WTC11 (cell line): ENCODE data around the gene LOC101059915.

Experiments used
- ATAC-seq: fragments of 200-7000 bp; cut with Tn5 transposase; 2 replicates; pipeline ENCODE4 v1.10.0; 2021; ENCODE audit warnings: mild to moderate bottlenecking, moderate library complexity
- CTCF ChIA-PET: fragments of 300-600 bp; sonication (Branson Sonifier 250); formaldehyde crosslinking; loops from one replicate; lab custom pipeline; 2021; ENCODE audit warnings: antibody characterized with exemption; lab: Charles Lee
- POLR2A ChIA-PET: fragments of 350-600 bp; sonication (Branson Sonifier 250); formaldehyde crosslinking; loops from one replicate; lab custom pipeline; 2021; ENCODE audit warnings: antibody characterized with exemption; lab: Charles Lee
- DNase-seq: peaks from one replicate; pipeline ENCODE4 v3.0.0; 2021; ENCODE audit warnings: low spot score
- H3K27ac Mint-ChIP-seq: 2 replicates; pipeline ENCODE4 v1.8.0; 2021; ENCODE audit warnings: mixed read lengths
- H3K27me3 Mint-ChIP-seq: 2 replicates; pipeline ENCODE4 v1.8.0; 2021; ENCODE audit warnings: low read depth, mild to moderate bottlenecking, moderate library complexity, mixed read lengths
- H3K36me3 Mint-ChIP-seq: 2 replicates; pipeline ENCODE4 v1.8.0; 2021; ENCODE audit warnings: mixed read lengths
- H3K4me1 Mint-ChIP-seq: 2 replicates; pipeline ENCODE4 v1.8.0; 2022; ENCODE audit warnings: mixed read lengths
- H3K4me3 Mint-ChIP-seq: 2 replicates; pipeline ENCODE4 v1.8.0; 2021; ENCODE audit warnings: mild to moderate bottlenecking, moderate library complexity, mixed read lengths
- H3K9me3 Mint-ChIP-seq: 2 replicates; pipeline ENCODE4 v1.8.0; 2021; ENCODE audit warnings: mixed read lengths
- ATF1 ChIP-seq: sonication (generic); formaldehyde crosslinking; IDR thresholded peaks from 2 replicates; pipeline ENCODE4 v1.8.1; 2023; ENCODE audit warnings: mild to moderate bottlenecking, moderate library complexity, missing genetic modification reagents
- CBFB ChIP-seq: sonication (generic); formaldehyde crosslinking; IDR thresholded peaks from 2 replicates; pipeline ENCODE4 v1.8.1; 2022; ENCODE audit warnings: mild to moderate bottlenecking, low read depth, missing genetic modification reagents
- CDX4 ChIP-seq: fragments of 250-450 bp; sonication (Bioruptor Pico); IDR thresholded peaks from 2 replicates; pipeline ENCODE4 v1.9.0; 2021; ENCODE audit warnings: moderate library complexity, mild to moderate bottlenecking, inconsistent platforms, borderline replicate concordance
- CREM ChIP-seq: sonication (generic); formaldehyde crosslinking; IDR thresholded peaks from 2 replicates; pipeline ENCODE4 v1.8.1; 2022; ENCODE audit warnings: mild to moderate bottlenecking, missing genetic modification reagents, moderate library complexity
- CTCF ChIP-seq: fragments of 200-600 bp; IDR thresholded peaks from 2 replicates; pipeline ENCODE4 v1.8.0; 2022; ENCODE audit warnings: antibody characterized with exemption
- EMX1 ChIP-seq: fragments of 250-450 bp; sonication (Bioruptor Pico); IDR thresholded peaks from 2 replicates; pipeline ENCODE4 v1.8.0; 2021; ENCODE audit warnings: mild to moderate bottlenecking
- NFATC4 ChIP-seq: fragments of 250-450 bp; sonication (Bioruptor Pico); IDR thresholded peaks from 2 replicates; pipeline ENCODE4 v1.9.0; 2021; ENCODE audit warnings: mild to moderate bottlenecking
- OVOL2 ChIP-seq: fragments of 250-450 bp; sonication (Bioruptor Pico); IDR thresholded peaks from 2 replicates; pipeline ENCODE4 v1.9.0; 2021; ENCODE audit warnings: mild to moderate bottlenecking, borderline replicate concordance
- SMAD3 ChIP-seq: sonication (generic); formaldehyde crosslinking; IDR thresholded peaks from 2 replicates; pipeline ENCODE4 v1.8.0; 2022; ENCODE audit warnings: missing genetic modification reagents, mild to moderate bottlenecking, borderline replicate concordance
- SMAD4 ChIP-seq: sonication (generic); formaldehyde crosslinking; IDR thresholded peaks from 2 replicates; pipeline ENCODE4 v1.8.0; 2022; ENCODE audit warnings: mild to moderate bottlenecking, missing genetic modification reagents
- STAT6 ChIP-seq: sonication (generic); formaldehyde crosslinking; conservative IDR thresholded peaks from 2 replicates; pipeline ENCODE4 v1.8.1; 2023; ENCODE audit warnings: mild to moderate bottlenecking, low read depth, missing genetic modification reagents, moderate library complexity
- ZBTB21 ChIP-seq: sonication (generic); formaldehyde crosslinking; IDR thresholded peaks from 2 replicates; pipeline ENCODE4 v1.8.1; 2023; ENCODE audit warnings: mild to moderate bottlenecking, missing genetic modification reagents, borderline replicate concordance
- ZNF396 ChIP-seq: fragments of 250-450 bp; sonication (Bioruptor Pico); IDR thresholded peaks from 2 replicates; pipeline ENCODE4 v1.8.0; 2021; ENCODE audit warnings: mild to moderate bottlenecking, moderate library complexity, borderline replicate concordance
- ZNF423 ChIP-seq: fragments of 250-450 bp; sonication (Bioruptor Pico); IDR thresholded peaks from 2 replicates; pipeline ENCODE4 v2.1.2; 2022; ENCODE audit warnings: mild to moderate bottlenecking, moderate library complexity
- ZSCAN18 ChIP-seq: fragments of 250-450 bp; sonication (Bioruptor Pico); IDR thresholded peaks from 2 replicates; pipeline ENCODE4 v2.1.2; 2022; ENCODE audit warnings: mild to moderate bottlenecking, moderate library complexity
- TF ChIP-seq, protein P1 (sequence below): sonication (generic); formaldehyde crosslinking; IDR thresholded peaks from 2 replicates; pipeline ENCODE4 v1.8.1; 2022; ENCODE audit warnings: low read depth, missing genetic modification reagents, borderline replicate concordance
- TF ChIP-seq, protein P2 (sequence below): sonication (generic); formaldehyde crosslinking; IDR thresholded peaks from 2 replicates; pipeline ENCODE4 v1.8.0; 2023; ENCODE audit warnings: missing genetic modification reagents, mild to moderate bottlenecking, borderline replicate concordance

The LOC101059915 gene

DNA sequence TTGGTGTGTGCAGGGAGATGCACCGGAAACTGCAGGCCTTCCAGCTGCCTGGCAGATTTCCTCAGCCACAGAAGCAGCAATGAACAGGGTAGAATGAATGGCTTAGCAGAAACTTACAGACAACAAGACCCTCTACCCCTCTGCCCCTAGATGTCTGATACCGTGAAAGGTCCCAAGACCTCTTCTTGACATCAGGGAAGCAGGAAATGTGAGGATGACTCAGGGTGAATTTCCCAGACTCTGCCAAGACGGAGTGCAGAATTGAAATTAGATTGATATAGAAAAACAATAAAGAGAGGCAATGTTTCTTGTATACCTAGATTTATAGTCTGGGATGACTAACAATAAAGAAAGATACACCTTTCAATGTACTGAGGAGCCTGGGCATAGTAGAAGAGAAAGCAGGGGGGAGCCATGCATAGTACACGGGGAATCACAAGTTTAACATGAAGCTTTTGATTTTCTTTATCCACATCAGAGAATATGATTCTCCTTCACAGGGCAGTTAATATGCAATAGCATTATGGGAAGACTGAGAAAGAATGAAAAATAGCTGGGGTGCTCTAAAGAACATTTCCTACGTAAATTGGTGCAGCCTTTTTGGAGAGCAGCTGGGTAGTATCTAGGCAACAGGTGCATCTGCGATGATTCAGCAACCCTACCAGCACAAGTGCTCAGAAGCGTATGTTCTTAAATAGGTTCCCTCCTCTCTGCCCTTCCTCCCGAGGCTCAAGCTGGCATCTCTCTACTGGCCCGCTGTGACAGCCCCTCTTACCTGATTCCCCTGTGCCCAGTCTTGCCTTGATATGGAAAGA is 30.7 kb upstream of the LOC101059915 start:
- ATAC-seq (no peak), DNase-seq (no peak)
- ChIA-PET CTCF (no interaction called here), POLR2A (no interaction called here)
- TF ChIP-seq EMX1 (CRISPR knock-in tag) (no peak), ZSCAN18 (CRISPR knock-in tag) (no peak), STAT6 (CRISPR knock-in tag) (no peak), CREM (CRISPR knock-in tag) (no peak), CTCF (no peak), NFATC4 (CRISPR knock-in tag) (no peak), SMAD3 (CRISPR knock-in tag) (no peak), CDX4 (CRISPR knock-in tag) (no peak), ZNF423 (CRISPR knock-in tag) (no peak), ZNF396 (CRISPR knock-in tag) (no peak), SMAD4 (no peak), ATF1 (no peak), OVOL2 (CRISPR knock-in tag) (no peak), CBFB (CRISPR knock-in tag) (no peak), ZBTB21 (CRISPR knock-in tag) (no peak)
- TF ChIP-seq, protein P1, sequence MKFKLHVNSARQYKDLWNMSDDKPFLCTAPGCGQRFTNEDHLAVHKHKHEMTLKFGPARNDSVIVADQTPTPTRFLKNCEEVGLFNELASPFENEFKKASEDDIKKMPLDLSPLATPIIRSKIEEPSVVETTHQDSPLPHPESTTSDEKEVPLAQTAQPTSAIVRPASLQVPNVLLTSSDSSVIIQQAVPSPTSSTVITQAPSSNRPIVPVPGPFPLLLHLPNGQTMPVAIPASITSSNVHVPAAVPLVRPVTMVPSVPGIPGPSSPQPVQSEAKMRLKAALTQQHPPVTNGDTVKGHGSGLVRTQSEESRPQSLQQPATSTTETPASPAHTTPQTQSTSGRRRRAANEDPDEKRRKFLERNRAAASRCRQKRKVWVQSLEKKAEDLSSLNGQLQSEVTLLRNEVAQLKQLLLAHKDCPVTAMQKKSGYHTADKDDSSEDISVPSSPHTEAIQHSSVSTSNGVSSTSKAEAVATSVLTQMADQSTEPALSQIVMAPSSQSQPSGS (CRISPR knock-in tag), result no peak
- TF ChIP-seq, protein P2, sequence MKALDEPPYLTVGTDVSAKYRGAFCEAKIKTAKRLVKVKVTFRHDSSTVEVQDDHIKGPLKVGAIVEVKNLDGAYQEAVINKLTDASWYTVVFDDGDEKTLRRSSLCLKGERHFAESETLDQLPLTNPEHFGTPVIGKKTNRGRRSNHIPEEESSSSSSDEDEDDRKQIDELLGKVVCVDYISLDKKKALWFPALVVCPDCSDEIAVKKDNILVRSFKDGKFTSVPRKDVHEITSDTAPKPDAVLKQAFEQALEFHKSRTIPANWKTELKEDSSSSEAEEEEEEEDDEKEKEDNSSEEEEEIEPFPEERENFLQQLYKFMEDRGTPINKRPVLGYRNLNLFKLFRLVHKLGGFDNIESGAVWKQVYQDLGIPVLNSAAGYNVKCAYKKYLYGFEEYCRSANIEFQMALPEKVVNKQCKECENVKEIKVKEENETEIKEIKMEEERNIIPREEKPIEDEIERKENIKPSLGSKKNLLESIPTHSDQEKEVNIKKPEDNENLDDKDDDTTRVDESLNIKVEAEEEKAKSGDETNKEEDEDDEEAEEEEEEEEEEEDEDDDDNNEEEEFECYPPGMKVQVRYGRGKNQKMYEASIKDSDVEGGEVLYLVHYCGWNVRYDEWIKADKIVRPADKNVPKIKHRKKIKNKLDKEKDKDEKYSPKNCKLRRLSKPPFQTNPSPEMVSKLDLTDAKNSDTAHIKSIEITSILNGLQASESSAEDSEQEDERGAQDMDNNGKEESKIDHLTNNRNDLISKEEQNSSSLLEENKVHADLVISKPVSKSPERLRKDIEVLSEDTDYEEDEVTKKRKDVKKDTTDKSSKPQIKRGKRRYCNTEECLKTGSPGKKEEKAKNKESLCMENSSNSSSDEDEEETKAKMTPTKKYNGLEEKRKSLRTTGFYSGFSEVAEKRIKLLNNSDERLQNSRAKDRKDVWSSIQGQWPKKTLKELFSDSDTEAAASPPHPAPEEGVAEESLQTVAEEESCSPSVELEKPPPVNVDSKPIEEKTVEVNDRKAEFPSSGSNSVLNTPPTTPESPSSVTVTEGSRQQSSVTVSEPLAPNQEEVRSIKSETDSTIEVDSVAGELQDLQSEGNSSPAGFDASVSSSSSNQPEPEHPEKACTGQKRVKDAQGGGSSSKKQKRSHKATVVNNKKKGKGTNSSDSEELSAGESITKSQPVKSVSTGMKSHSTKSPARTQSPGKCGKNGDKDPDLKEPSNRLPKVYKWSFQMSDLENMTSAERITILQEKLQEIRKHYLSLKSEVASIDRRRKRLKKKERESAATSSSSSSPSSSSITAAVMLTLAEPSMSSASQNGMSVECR (CRISPR knock-in tag), result no peak
- H3K36me3 Mint-ChIP-seq, result no peaks in the 10 kb centered on the region
- no peaks in the 10 kb centered on the region for H3K27me3 Mint-ChIP-seq
- no peaks in the 10 kb centered on the region for H3K4me1 Mint-ChIP-seq
- no peak overlapping the region for H3K27ac Mint-ChIP-seq
- H3K4me3 Mint-ChIP-seq, result no peak overlapping the region
- H3K9me3 Mint-ChIP-seq, result no peaks in the 10 kb centered on the region
